ENCODE results near the gene UGT1A10. TPM values are rescaled to one million over a fixed set of nuclear protein-coding genes. Genes with fewer than 3 reads are reported as not detected.
A peak's percentile ranks its signal among the peaks of the same experiment; 100 is the strongest.

Gene UGT1A10
- total RNA-seq, 2 donors from 2014 or later: 0.52 to 0.99 TPM

- DNase-seq: peak in 1 of 4 donors; percentile 0
- H3K4me3 ChIP-seq: no peak overlapping the region
- 57 to 61% methylated on average over 2 of the region's 2 CpGs for WGBS, 2 donors
- no peak for TF ChIP-seq POLR2A (IDR thresholded peaks at IDR 0.05)
- TF ChIP-seq CTCF (IDR thresholded peaks at IDR 0.05): no peak
- no peaks in the 10 kb centered on the region for H3K4me1 ChIP-seq
- no peaks in the 10 kb centered on the region for H3K36me3 ChIP-seq (replicated peaks in 1 of 2; ENCODE audit: insufficient read depth in 1 of 2, low read depth in 2 of 2)
- intact Hi-C loops (cut with DNase I): no loop called here
- no peak overlapping the region for H3K27ac ChIP-seq
- no peaks in the 10 kb centered on the region for H3K27me3 ChIP-seq
- ATAC-seq: no peak
- H3K9me3 ChIP-seq: no peaks in the 10 kb centered on the region
Measured at GRCh38 chr2:233816334-233816733, 180.1 kb downstream of the UGT1A10 start.

- ATAC-seq: no peak
- H3K27ac ChIP-seq: no peak overlapping the region
- no peaks in the 10 kb centered on the region for H3K36me3 ChIP-seq (replicated peaks in 1 of 2; ENCODE audit: insufficient read depth in 1 of 2, low read depth in 2 of 2)
- peak in 2 of 4 donors; percentile 2 for DNase-seq
- H3K9me3 ChIP-seq: no peaks in the 10 kb centered on the region
- TF ChIP-seq POLR2A (IDR thresholded peaks at IDR 0.05): no peak
- TF ChIP-seq CTCF (IDR thresholded peaks at IDR 0.05): no peak
- 87 to 88% methylated on average over 4 of the region's 4 CpGs for WGBS, 2 donors
- H3K4me1 ChIP-seq: no peaks in the 10 kb centered on the region
- intact Hi-C loops (cut with DNase I): no loop called here
- H3K27me3 ChIP-seq: no peaks in the 10 kb centered on the region
- H3K4me3 ChIP-seq: no peak overlapping the region
Measured at GRCh38 chr2:233816771-233817170, 180.5 kb downstream of the UGT1A10 start.

- Histone ChIP-seq H3K9me3 (no peaks in the 10 kb centered on the region), H3K27me3 (no peaks in the 10 kb centered on the region), H3K27ac (no peak overlapping the region), H3K36me3 (replicated peaks in 1 of 2; ENCODE audit: insufficient read depth in 1 of 2, low read depth in 2 of 2) (no peaks in the 10 kb centered on the region), H3K4me1 (no peaks in the 10 kb centered on the region), H3K4me3 (no peak overlapping the region)
- no peak for ATAC-seq
- TF ChIP-seq CTCF (IDR thresholded peaks at IDR 0.05) (no peak), POLR2A (IDR thresholded peaks at IDR 0.05) (no peak)
- DNase-seq: peak in 1 of 4 donors; percentile 4
- 71 to 75% methylated on average over 3 of the region's 3 CpGs for WGBS, 2 donors
- intact Hi-C loops (cut with DNase I): no loop called here
Measured at GRCh38 chr2:233817361-233817911, 181.2 kb downstream of the UGT1A10 start.

- H3K4me3 ChIP-seq: no peak overlapping the region
- 78 to 95% methylated on average over 4 to 10 of the region's 11 CpGs for WGBS, 2 donors
- no peak for TF ChIP-seq POLR2A (IDR thresholded peaks at IDR 0.05)
- TF ChIP-seq CTCF (IDR thresholded peaks at IDR 0.05): no peak
- no peaks in the 10 kb centered on the region for H3K36me3 ChIP-seq (replicated peaks in 1 of 2; ENCODE audit: insufficient read depth in 1 of 2, low read depth in 2 of 2)
- intact Hi-C loops (cut with DNase I): no loop called here
- no peaks in the 10 kb centered on the region for H3K9me3 ChIP-seq
- H3K4me1 ChIP-seq: no peaks in the 10 kb centered on the region
- peak in 2 of 4 donors; percentile 2 to 3 for DNase-seq
- H3K27me3 ChIP-seq: no peaks in the 10 kb centered on the region
- no peak for ATAC-seq
- no peak overlapping the region for H3K27ac ChIP-seq
Measured at GRCh38 chr2:233817995-233818638, 181.9 kb downstream of the UGT1A10 start.
